HG02970 (cell line): ENCODE results near the gene IL20.

ENCODE experiments used
- ATAC-seq: cut with Tn5 transposase; IDR thresholded peaks from one replicate; pipeline ENCODE4 v1.9.1; 2021; ENCODE audit warnings: mild to moderate bottlenecking, moderate library complexity, moderate number of reproducible peaks; ENCODE audit not compliant: unreplicated experiment, low FRiP score

IL20 gene

DNA sequence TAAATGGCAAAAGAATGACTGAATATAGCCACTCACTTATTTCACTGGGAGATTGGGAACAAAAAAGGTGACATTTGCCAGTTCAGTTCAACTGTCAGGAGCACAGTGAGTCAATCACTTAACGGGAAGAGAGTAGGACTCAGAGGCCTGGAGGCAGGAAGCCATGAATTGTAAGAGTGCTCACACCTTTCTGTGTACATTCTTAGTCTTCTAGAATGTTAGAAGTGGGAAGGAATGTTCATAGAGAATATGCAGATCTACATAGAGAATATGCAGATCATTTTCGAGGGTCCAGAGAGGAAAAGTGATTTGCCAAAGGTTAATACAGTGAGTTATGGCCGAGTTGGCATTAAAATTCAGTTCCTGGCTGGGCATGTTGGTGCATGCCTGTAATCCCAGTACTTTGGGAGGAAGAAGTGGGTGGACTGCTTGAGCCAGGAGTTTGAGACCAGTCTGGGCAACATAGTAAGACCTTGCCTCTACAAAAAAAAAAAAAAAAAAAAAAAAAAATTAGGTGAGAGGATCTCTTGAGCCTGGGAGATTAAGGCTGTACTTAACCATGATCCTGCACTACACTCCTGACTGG, 8.3 kb downstream of the IL20 start:
- no peak for ATAC-seq

DNA sequence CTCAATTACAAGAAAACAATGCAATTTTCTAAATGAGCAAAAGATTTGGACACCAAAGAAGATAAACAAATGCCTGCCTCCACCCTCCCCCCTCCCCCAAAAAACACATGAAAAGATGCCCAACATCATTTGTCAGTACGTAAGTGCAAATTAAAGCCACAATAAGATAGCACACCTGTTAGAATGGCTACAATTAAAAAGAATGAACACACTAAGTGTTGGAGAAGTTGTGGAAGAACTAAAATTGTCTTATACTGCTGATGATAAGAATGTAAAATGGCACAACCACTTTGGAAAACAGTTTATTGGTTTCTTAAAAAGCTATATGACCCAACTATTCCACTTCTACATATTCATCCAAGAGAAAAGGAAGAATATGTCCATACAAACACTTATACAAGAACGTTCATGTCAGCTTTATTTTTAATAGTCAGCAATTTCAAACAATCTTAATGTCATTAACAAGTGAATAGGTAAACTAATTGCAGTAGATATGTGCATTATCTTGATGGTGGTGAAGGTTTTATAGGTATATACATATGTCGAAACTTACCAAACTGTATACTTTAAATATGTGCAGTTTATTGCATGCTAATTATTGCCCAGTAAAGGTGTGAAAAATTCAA, 10.4 kb downstream of the IL20 start:
- no peak for ATAC-seq

DNA sequence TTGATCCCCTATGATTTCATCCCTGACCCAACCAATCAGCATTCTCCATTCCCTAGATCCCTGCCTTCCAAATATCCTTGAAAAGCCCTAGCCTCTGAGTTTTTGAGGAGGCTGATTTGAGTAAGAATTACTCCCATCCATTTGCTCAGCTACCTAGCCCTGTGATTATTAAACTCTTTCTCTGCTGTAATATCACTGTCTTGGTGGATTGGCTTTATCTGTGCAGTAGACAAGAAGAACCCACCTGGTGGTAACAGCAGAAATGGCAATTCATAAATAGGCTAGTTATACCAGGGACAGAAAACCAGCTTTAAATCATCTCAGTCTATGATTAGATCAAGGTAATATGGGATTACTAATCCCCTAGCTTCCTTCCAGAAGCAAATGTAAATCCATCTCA, 13.0 kb downstream of the IL20 start:
- no peak for ATAC-seq

DNA sequence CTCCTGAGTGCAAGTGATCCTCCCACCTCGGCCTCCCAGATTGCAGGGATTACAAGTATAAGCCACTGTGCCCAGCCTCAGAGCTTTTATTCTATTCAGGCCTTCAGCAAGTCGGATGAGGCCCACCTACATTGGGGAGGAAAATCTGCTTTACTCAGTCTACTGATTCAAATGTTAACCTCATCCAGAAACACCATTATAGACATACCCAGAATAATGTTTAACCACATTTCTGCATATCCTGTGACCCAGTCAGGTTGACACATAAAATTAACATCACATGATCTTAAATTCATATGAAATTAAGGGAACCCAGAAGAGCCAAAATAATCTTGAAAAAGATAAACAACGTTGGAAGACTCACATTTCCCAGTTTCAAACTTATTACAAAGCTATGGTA, 14.9 kb downstream of the IL20 start:
- ATAC-seq, result no peak

DNA sequence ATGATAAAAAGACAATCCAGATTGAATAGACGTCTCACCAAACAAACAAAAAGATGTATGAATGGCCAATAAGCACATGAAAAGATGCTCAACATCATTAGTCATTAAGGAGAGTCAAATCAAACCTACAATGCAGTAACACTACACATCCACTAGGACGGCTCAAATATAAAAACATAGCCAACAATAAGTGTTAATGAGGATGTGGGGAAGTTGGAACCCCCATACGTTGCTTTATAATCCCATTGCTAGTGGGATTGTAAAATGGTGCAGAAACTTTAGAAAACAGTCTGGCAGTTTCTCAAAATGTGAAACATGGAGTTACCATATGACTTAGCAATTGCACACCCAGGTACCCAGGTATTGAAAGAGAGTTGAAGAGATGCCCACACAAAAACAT, 17.1 kb downstream of the IL20 start:
- ATAC-seq, result no peak

DNA sequence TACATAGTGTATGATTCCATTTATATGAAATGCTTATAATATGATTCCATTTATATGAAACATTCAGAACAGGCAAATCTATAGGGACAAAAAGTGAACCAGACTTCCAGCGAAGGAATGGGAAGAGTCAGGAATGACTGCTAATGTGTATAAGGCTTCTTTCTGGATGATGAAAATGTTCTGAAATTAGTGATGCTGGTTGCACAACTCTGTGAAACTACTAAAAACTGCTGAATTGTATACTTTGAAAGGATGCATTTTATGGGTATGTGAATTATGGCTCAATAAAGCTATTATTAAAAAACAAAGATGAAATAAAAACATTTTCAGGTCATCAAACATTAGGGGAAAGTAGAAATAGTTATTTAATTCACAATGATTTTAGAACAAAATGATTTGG, 17.7 kb downstream of the IL20 start:
- no peak for ATAC-seq

DNA sequence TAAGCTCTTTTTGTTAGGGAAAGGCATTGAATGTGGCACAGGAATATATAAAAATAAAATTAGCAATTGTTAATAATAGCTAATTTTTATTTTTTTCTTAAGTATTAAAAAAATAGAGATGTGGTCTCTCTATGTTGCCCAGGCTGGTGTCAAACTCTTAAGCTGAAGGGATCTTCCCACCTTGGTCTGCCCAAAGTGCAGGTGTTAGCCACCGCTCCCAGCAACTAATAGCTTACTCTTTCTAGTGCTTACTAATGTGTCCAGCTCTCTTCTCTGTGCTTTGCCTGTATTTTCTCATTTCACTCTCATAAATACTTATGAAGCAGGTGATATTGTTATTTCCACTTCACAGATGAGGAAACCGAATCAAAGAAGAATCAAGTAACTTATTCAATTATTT, 18.5 kb downstream of the IL20 start:
- no peak for ATAC-seq

DNA sequence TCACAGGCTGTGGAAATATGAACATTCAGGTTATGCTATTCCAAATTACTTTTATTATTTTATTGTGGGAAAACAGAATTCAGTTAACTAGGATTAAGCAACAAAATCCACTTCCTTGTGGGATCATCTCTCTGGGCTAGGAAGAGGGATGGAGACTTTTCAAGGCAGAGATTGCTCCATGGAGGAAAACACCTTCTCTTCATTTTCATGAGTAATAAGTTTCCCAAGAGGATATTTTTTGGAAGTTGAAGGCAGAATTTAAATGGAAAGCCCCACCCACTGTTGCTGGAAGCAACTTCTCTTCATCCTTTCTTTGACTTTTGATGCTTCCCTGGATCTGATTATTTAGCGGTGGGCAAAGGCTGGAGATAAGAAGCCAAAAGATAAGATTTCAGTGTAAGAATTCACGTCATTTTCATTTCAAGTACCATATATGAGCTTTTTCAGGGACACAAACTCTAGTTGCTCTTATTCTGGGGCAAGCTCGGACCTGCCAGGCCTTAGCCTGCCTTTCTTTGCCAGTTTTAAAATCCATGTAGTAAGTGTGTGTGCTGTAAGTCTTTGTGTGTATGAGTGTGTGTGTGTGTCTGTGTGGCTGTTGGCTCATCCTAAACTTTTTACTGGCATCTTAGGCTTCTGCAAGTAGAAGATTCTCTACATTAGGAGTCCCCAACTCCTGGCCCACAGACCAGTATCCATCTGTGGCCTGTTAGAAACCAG, 20.1 kb downstream of the IL20 start:
- no peak for ATAC-seq

DNA sequence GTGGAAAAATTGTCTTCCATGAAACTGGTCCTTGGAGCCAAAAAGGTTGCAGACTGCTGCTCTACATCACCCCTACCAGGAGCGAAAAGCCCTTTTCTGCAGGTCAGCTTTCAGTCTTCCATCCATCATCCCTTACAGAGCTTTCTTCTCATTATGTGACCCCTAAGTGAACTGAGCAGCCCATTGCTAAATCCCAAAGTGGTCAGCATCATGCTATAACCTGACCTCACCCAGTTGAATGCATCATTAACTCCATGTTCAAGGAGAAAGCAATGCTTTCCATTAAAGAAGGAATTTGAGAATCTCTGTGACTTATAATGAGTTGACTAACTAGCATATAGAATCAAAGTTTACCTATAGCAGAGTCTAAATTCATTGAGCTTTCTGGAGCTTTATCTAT, 21.4 kb downstream of the IL20 start:
- no peak for ATAC-seq

DNA sequence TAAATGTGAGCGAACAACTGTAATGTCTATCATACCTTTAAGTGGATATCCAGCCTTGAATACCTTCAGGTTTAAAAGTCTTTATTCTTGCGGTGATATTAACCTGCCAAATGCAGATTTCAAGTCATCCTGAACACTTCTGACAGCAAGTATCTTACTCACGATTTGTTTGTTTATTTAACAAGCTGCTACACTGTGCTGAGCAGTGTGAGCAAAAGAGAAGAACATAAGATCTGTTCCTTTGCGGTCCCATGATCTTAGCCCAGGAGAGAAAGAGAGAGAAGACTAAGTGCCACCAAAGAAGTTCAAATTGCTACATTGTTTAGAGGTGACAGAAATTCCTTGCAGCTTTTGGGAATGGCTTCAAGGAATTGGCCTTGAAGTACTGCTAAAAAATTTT, 22.3 kb downstream of the IL20 start:
- no peak for ATAC-seq

DNA sequence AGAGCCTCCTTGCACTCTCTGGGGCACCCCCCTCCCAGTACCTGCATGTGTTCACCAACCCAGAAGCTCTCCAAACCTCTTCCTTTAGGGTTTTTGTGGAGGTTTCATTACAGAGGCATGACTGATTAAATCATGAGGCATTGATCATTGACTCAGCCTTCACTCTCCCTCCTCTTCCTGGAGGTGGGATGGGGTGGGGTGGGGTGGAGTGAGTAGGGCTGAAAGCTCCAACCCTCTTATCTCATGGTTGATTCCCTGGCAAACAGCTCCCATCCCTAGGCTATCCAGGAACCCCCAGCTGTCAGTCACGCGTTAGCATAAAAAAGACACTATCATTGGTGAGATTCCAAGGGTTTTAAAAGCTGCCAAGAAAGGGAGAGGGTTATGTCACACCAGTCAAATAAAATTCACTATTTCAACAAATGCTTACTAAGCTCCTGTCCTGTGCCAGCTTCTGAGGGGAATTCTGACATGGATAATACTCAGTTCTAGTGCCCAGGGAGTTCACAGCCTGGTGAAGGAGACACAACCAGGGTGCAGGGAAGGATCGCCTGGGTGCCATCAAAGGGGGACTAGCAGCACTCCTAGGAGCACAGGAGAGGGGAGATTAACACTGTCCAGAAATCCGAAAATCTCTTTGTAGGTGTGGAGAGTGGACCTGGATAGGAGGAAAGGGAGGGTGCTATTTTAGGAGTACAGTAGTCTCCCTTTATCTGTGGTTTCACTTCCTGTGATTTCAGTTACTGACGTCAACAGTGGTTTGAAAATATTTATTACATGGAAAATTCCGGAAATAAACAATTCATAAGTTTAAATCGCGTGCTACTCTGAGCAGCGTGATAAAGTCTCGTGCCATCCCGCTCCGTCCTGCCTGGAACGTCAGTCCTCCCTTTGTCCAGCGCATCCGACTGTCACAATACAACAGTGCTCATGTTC, 25.0 kb downstream of the IL20 start:
- no peak for ATAC-seq

DNA sequence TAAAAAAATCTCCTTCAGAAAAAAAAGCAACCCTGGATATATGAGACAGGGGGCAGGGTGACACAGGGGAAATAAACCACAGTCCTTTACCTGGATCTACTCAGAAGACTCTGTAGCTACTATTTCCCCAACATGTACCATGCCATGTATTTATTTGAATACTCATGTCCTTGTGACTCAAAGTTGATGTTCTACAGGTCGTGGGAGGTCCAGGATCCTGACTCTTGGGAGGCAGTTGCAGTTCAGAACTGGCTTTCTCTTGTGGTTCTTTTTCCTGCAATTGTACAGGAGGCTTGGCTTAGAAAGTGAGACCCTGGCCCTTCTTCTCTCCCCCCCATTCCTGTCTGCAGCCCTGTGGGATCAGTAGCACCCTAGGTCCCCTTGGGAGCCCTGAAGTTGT, 26.0 kb downstream of the IL20 start:
- ATAC-seq, result no peak

DNA sequence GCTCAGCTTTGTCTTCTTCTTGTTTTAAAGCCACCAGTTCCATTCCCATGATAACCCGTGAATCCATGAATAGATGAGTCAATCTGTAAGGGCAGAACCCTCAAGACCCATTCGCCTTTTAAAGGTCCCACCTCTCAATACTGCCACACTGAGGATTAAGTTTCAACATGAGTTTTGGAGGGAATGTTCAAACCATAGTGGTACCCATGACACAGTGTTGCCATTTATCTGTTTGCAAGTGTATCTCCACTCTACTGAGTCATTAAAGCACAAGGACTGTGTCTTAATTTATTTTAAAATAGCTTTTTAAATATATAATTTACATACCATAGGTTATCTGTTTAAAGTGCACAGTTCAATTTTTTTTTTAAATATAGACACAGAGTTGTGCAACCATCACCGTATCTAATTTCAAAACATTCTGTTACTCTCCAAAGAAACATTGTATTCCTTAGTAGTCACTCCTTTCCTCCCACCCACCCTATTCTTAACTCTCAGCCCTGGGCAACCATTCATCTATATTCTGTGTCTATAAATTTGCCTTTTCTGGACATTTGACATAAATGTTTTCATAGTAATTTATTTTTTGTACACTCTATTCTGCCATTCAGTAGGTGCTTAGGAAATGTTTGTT, 27.0 kb downstream of the IL20 start:
- ATAC-seq, result no peak

DNA sequence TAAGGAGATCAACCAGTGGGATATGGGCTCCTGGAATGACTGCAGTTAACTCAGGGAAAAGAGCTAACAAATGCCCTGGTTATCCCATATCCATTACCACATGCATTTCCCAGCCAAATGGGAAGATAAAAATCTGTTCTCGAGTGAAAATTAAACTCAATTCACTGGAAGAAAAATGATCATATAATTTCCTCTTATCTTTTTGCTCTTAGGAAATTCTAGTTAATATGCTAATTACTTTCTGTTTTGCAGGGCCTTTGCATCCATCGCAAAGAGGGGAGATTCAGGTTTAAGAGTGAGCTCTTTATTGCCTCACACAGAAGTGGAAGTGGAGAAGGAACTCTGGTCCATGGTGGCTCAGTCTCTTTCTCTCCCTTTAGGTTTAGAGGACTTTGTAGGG, 28.0 kb downstream of the IL20 start:
- no peak for ATAC-seq

DNA sequence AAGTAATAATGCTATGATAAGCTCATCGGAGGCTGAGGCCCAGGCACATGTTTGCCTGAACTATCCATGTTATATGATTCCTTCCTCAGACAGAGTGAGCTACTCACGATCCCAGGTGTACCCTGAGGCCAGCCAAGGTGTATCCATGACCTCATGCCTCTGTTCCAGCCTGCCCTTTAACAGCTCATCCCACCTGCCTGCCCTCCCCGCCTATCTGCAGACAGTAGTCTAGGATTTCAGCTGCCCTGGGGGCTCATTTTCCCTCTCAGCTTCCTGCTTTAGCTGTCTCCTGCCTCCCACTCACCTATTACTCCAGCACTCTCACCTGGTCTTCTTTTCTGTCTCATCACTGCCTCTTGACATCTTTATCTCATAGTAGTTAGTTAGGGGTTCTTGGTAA, 29.9 kb downstream of the IL20 start:
- no peak for ATAC-seq

DNA sequence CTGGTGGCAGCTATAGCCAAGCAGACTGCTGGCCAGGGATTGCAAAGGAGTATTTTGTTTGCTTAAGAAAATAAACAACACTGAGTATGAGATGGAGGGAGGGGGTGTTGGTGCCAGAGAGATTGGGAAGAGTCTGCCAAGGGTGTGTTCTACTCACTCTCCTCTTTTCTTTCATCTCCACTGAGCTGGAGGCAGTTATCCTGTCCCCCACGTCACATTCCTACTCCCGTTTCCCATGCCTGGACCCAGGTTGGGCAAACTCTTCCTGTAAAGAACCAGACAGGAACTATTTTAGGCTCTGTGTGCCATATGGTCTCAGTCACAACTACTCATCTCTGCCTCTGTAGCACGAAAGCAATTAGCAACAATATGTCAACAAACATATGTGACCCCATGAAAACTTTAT, 30.4 kb downstream of the IL20 start:
- ATAC-seq, result no peak

DNA sequence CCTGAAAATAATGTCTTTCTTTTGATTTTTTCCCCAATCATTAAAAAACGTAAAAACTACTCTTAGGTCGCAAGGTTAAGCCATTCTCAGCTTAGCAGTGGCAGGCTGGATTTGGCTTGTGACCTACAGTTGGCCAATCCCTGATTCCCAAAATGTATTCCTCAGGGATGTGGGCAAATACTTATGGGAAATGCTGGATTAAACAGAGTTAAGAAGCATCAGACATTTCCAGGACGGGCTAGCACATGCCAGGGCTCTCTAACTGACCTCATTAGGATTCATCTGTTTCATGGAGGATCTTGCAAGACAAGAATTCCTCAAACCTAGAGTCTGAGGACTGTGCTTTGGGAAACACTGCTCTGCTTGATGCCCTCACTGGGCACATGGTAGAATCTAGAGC, 30.8 kb downstream of the IL20 start:
- ATAC-seq, result no peak

DNA sequence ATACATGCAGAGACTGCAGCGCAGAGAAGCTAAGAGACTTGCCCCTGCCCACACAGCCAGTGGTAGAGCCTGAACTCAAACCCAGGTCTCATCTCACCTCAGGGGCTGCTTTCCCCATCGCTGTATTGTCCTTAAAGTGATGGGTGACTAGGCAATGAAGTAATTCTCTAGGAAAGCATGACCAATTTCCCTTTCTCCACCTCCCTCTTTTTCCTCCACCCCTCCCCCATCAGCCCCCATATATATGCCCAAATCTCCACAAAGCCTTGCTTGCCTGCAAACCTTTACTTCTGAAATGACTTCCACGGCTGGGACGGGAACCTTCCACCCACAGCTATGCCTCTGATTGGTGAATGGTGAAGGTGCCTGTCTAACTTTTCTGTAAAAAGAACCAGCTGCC, 31.8 kb downstream of the IL20 start, which contains the start of gene IL24:
IL24 (plus strand) TSS at position 269 of the 400 bp plus-strand sequence. CDS start 390 bp downstream, outside the sequence.
- no peak for ATAC-seq

DNA sequence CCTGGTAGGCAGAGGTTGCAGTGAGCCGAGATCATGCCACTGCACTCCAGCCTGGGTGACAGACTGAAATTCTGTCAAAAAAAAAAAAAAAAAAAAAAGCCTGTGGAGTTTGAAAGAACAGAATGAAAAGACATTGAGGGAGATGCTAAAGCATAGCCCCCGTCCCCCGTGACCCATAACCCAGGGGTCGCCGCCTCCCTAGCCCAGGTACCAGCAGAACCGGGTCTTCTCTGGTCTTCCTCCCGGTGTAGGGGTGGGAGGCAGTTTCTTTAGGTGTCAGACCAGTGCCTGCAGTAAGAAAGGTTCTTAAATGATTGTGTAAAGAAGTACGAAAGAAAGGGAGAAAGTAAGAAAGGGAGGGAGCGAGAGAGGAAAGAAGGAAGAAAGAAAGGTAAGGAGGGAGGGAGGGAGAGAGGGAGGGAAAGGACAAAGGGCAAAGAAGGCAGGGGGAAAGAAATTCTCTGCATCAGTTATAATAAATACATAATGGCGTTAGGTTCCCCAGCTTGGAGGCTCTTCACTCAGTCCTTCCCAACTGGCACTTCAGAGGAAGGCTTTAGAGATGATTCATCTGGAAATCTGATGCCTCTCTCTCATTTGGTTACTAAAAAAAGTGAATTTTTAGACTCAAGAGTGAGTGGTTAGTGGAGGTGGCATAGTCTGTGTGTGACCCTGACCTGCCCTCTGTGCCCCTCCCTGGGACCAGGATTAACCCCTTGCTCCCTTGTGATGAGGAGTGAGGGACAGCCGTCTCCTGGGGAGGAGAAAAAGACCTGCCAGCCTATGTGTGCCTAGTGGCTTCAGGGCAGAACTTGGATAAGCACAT, 32.9 kb downstream of the IL20 start:
- ATAC-seq, result no peak
